Epithelial cell of proximal tubule (primary cell): ENCODE measurements around the gene EFNA3. TPM values are rescaled to one million over a fixed set of nuclear protein-coding genes. Genes with fewer than 3 reads are reported as not detected.
A peak's percentile ranks its signal among the peaks of the same experiment; 100 is the strongest.

Experiments used
- DNase-seq: peaks from one replicate; pipeline ENCODE4 v3.0.0-alpha.2; 2011; ENCODE audit warnings: low read depth
- H3K4me3 ChIP-seq: 2 replicates; pipeline ENCODE4 v1.5.1; 2011; ENCODE audit warnings: low read depth, mild to moderate bottlenecking, low read length
- CTCF ChIP-seq: conservative IDR thresholded peaks from 2 replicates; pipeline ENCODE4 v1.5.1; 2012; ENCODE audit warnings: low read depth, mild to moderate bottlenecking, low read length
- total RNA-seq: library from RNA; depleted of rRNA; stranded (reverse); fragments of >200 nt; gene quantifications from 2 replicates; pipeline ENCODE4 v1.2.3, GENCODE V29; 2015

Gene EFNA3
- total RNA-seq, 1 donor from 2014 or later, result 2.8 TPM

- TF ChIP-seq CTCF, result peak; percentile 41
- peak overlapping the region; percentile 82 for H3K4me3 ChIP-seq
- DNase-seq, result no peak
Measured at GRCh38 chr1:155083865-155084721, 5.5 kb downstream of the EFNA3 start.

DNA sequence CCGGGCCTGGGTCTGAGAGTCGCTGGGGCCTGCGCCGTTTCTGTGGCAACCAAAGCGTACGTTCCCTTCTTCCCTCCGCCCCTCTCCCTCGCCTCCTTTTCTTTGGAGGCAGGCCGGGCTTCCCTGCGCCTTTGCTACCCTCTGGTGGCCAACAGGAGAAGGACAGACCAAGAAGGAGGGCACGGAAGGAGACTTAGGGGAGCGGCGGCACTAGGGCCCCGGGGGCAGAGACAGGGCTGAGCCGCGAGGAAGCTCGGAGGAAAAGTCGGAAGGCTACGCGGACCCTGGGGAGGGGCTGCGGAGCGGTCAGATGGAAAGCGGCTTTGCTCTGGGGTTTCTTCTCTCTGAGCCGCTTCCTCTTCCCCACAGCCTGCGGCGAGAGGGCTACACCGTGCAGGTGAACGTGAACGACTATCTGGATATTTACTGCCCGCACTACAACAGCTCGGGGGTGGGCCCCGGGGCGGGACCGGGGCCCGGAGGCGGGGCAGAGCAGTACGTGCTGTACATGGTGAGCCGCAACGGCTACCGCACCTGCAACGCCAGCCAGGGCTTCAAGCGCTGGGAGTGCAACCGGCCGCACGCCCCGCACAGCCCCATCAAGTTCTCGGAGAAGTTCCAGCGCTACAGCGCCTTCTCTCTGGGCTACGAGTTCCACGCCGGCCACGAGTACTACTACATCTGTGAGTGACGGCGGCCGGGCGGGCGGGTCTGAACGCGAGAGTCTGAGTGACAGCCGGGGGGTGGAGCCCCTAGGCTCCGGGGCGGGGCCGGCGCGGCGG, 6.3 kb downstream of the EFNA3 start:
- peak; percentile 90 for TF ChIP-seq CTCF

GRCh38 chr1:155085504-155086127, 7.0 kb downstream of the EFNA3 start:
- DNase-seq, result no peak
- no peak for TF ChIP-seq CTCF
- peak overlapping the region; percentile 82 for H3K4me3 ChIP-seq

More for the DNA sequence above, 6.3 kb downstream of the EFNA3 start:
- H3K4me3 ChIP-seq, result peak overlapping the region; percentile 82
- peak; percentile 45 for DNase-seq

GRCh38 chr1:155086128-155086741, 7.6 kb downstream of the EFNA3 start:
- DNase-seq, result no peak
- peak; percentile 82 for TF ChIP-seq CTCF
- peak overlapping the region; percentile 82 for H3K4me3 ChIP-seq

DNA sequence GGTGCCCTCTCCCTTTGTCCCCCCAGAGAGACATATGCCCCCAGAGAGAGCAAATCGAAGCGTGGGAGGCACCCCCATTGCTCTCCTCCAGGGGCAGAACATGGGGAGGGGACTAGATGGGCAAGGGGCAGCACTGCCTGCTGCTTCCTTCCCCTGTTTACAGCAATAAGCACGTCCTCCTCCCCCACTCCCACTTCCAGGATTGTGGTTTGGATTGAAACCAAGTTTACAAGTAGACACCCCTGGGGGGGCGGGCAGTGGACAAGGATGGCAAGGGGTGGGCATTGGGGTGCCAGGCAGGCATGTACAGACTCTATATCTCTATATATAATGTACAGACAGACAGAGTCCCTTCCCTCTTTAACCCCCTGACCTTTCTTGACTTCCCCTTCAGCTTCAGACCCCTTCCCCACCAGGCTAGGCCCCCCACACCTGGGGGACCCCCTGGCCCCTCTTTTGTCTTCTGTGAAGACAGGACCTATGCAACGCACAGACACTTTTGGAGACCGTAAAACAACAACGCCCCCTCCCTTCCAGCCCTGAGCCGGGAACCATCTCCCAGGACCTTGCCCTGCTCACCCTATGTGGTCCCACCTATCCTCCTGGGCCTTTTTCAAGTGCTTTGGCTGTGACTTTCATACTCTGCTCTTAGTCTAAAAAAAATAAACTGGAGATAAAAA, 8.4 kb downstream of the EFNA3 start:
- H3K4me3 ChIP-seq, result no peak overlapping the region
- no peak for TF ChIP-seq CTCF
- no peak for DNase-seq
